ENCODE results near the gene TPRA1. TPM values are rescaled to one million over a fixed set of nuclear protein-coding genes. Genes with fewer than 3 reads are reported as not detected.

Gene TPRA1
- total and polyA plus RNA-seq, 9 of the 15 experiments (the other 6 are each of a cell fraction or from before 2014, with no cell fraction given) = 0.66 to 21.5 (median 11.1) TPM

GRCh38 chr3:127590282-127590592, 296 bp downstream of the TPRA1 start (continued):
- no peak for TF ChIP-seq LCOR (CRISPR knock-in tag; IDR thresholded peaks at IDR 0.05)
- no peak for TF ChIP-seq MEF2A (IDR thresholded peaks at IDR 0.05; ENCODE audit: control insufficient read depth, low read depth, low read length)
- no peak for TF ChIP-seq CHD2 (IDR thresholded peaks at IDR 0.05; ENCODE audit: low read depth, low read length)
- no peak for TF ChIP-seq SPI1 (IDR thresholded peaks at IDR 0.05; ENCODE audit: borderline replicate concordance, low read depth, low read length)
- TF ChIP-seq HES1 (IDR thresholded peaks at IDR 0.05; ENCODE audit: low read depth) = no peak
- TF ChIP-seq FOSL1 (tag; conservative IDR thresholded peaks at IDR 0.05) = no peak
- TF ChIP-seq RBM14 (IDR thresholded peaks at IDR 0.05; ENCODE audit: borderline replicate concordance, insufficient read depth, low read depth, low read length) = no peak
- no peak for TF ChIP-seq IRF9 (tag; IDR thresholded peaks at IDR 0.05)
- 0 out of 4 replicates have a peak, but pooled peaks of 1 of the 2 experiments have one; percentile 58 for TF ChIP-seq UBTF (IDR thresholded peaks at IDR 0.05; ENCODE audit: borderline replicate concordance in 1 of 2, low read depth in 2 of 2, low read length in 2 of 2)
- no peak for TF ChIP-seq MYC (IDR thresholded peaks at IDR 0.05; ENCODE audit: low read depth, low read length)
- no peak for TF ChIP-seq MYC (CRISPR knock-in tag; IDR thresholded peaks at IDR 0.05; ENCODE audit: borderline replicate concordance, low read depth)
- peak; percentile 9 to 12; a peak in 1 of 4 replicates for TF ChIP-seq NRF1 (conservative IDR thresholded peaks at IDR 0.05 in 1 of 2, IDR thresholded peaks at IDR 0.05 in 1 of 2)
- no peak for TF ChIP-seq PTBP1 (IDR thresholded peaks at IDR 0.05; ENCODE audit: low read depth, low read length)
- TF ChIP-seq ZNF445 (CRISPR knock-in tag; IDR thresholded peaks at IDR 0.05; ENCODE audit: low read depth) = no peak
- no peak for TF ChIP-seq ARID2 (IDR thresholded peaks at IDR 0.05)
- TF ChIP-seq ZNF778 (CRISPR knock-in tag; IDR thresholded peaks at IDR 0.05) = no peak
- TF ChIP-seq E2F3 (CRISPR knock-in tag; IDR thresholded peaks at IDR 0.05) = peak; percentile 77; the same call in 1 of the 2 replicates
- TF ChIP-seq RB1 (IDR thresholded peaks at IDR 0.05; ENCODE audit: low read depth) = peak; percentile 73; the same call in 1 of the 2 replicates
- TF ChIP-seq RBM34 (IDR thresholded peaks at IDR 0.05; ENCODE audit: borderline replicate concordance, insufficient read depth, low read length) = no peak
- no peak for TF ChIP-seq THAP7 (CRISPR knock-in tag; IDR thresholded peaks at IDR 0.05)
- no peak for TF ChIP-seq ELK3 (CRISPR knock-in tag; IDR thresholded peaks at IDR 0.05)
- peak; percentile 30 for TF ChIP-seq SIN3B (IDR thresholded peaks at IDR 0.05; ENCODE audit: low read depth)
- TF ChIP-seq TGIF2 (CRISPR knock-in tag; IDR thresholded peaks at IDR 0.05) = peak; percentile 72; the same call in 1 of the 2 replicates
- no peak for TF ChIP-seq WHSC1 (IDR thresholded peaks at IDR 0.05; ENCODE audit: low read length)
- no peak for TF ChIP-seq SP1 (CRISPR knock-in tag; IDR thresholded peaks at IDR 0.05)
- no peak for TF ChIP-seq FOXP1 (CRISPR knock-in tag; IDR thresholded peaks at IDR 0.05)
